Fibroblast of lung (primary cell): Measurements from ENCODE around the gene SH2D6.

Experiments used
- CTCF ChIP-seq, 2 donors: IDR thresholded peaks in 1 of 2; conservative IDR thresholded peaks in 1 of 2; 1 replicate in 1 of 2; 2 replicates in 1 of 2; pipeline ENCODE4 v1.5.1; 2011 to 2012; ENCODE audit warnings: low read length in 2 of 2, control low read depth in 1 of 2, inconsistent platforms in 1 of 2, low read depth in 1 of 2, mild to moderate bottlenecking in 1 of 2
- EZH2 ChIP-seq: IDR thresholded peaks from 2 replicates; pipeline ENCODE4 v1.5.1; 2012; ENCODE audit warnings: low read length, control low read depth, mild to moderate bottlenecking; ENCODE audit errors: missing control alignments

GRCh38 chr2:85475799-85476490 lies 57.4 kb downstream of the SH2D6 start:
- TF ChIP-seq CTCF (conservative IDR thresholded peaks at IDR 0.05 in 1 of 2, IDR thresholded peaks at IDR 0.05 in 1 of 2; ENCODE audit: low read depth in 1 of 2, low read length in 2 of 2) = no peak
- TF ChIP-seq EZH2 = no peak
